ENCODE results near the gene SPPL3.

DNA sequence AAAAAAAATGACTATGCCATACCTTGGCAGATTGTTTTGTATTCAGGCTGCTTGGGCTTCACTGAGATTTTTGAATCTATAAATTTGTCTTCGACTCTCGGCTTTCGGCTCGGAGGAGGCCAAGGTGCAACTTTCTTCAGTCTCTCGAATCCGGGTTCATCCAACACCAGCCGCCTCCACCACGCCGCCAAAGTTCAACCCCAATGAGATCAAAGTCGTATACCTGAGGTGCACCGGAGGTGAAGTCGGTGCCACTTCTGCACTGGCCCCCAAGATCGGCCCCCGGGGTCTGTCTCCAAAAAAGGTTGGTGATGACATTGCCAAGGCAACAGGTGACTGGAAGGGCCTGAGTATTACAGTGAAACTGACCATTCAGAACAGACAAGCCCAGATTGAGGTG lies 12.4 kb upstream of the SPPL3 start:
- TF ChIP-seq POLR2AphosphoS5 (IDR thresholded peaks at IDR 0.05; ENCODE audit: borderline replicate concordance, low read depth, low read length), result no peak
- TF ChIP-seq EZH2 (IDR thresholded peaks at IDR 0.05), result no peak

All from SK-N-MC (cell line).